Esophagus squamous epithelium (tissue), 5 donors: ENCODE data around the gene LRRC4C. TPM values are rescaled to one million over a fixed set of nuclear protein-coding genes. Genes with fewer than 3 reads are reported as not detected.

Experiments
- DNase-seq: peaks from one replicate; lab custom pipeline; 2025; lab: John Stamatoyannopoulos, UW
- H3K27ac ChIP-seq, 4 donors: fragments of 200-600 bp; sonication (generic); one replicate each; pipeline ENCODE4 v1.5.1; 2016 to 2019; ENCODE audit warnings: mild to moderate bottlenecking in 1 of 4
- H3K27me3 ChIP-seq, 4 donors: fragments of 200-600 bp; sonication (generic); 1 replicate in 3 of 4; 2 replicates in 1 of 4; pipeline versions ENCODE4 v1.5.1 to v1.6.0; 2017 to 2021; ENCODE audit warnings: antibody characterized with exemption in 1 of 4
- H3K36me3 ChIP-seq, 3 donors: fragments of 200-600 bp; sonication (generic); one replicate each; pipeline ENCODE4 v1.5.1; 2016 to 2019
- H3K4me1 ChIP-seq, 3 donors: fragments of 200-600 bp; sonication (generic); one replicate each; pipeline ENCODE4 v1.5.1; 2017 to 2019
- H3K4me3 ChIP-seq, 4 donors: fragments of 200-600 bp; sonication (generic); 1 replicate in 3 of 4; 2 replicates in 1 of 4; pipeline ENCODE4 v1.5.1; 2016 to 2019; ENCODE audit warnings: mild to moderate bottlenecking in 2 of 4, moderate library complexity in 1 of 4
- H3K9me3 ChIP-seq, 3 donors: fragments of 200-600 bp; sonication (generic); one replicate each; pipeline ENCODE4 v1.5.1; 2016 to 2019
- CTCF ChIP-seq, 6 experiments: fragments of 450-650 bp in 4 of 6; fragments of 200-600 bp in 2 of 6; sonication (generic) in 2 of 6; IDR thresholded peaks; one replicate each; pipeline ENCODE4 v1.5.1; 2016 to 2019; ENCODE audit warnings: antibody characterized with exemption in 6 of 6, mild to moderate bottlenecking in 4 of 6, moderate library complexity in 4 of 6
- POLR2A ChIP-seq, 4 donors: fragments of 450-650 bp; IDR thresholded peaks; one replicate each; pipeline ENCODE4 v1.6.1; 2017; ENCODE audit warnings: antibody characterized with exemption in 4 of 4, mild to moderate bottlenecking in 4 of 4, moderate library complexity in 3 of 4
- WGBS, 2 donors: methylation state at CpG; one replicate each; pipeline ENCODE4 v1.1.5; 2018; 5-methylcytosine and 5-hydroxymethylcytosine counted together
- intact Hi-C: fragments of 100-400 bp; cut with DNase I; formaldehyde crosslinking; loops from one replicate; pipeline ENCODE4 v1.15.0; 2022
- total RNA-seq, 4 donors: library from RNA; depleted of rRNA; stranded (reverse); fragments of >200 nt; gene quantifications; one replicate each; pipeline ENCODE4 v1.1.0, GENCODE V29; 2016
- donor health status: DM: yes; HTN: yes; CAD: no.

LRRC4C gene
- total RNA-seq, 4 donors from 2014 or later: 0.09 to 0.38 (median 0.30) TPM; not detected in 1

- WGBS, 2 donors: 27 to 38% methylated on average over 1 of the region's 1 CpG
- intact Hi-C loops: no loop called here
- Histone ChIP-seq H3K27me3 (no peaks in the 10 kb centered on the region), H3K9me3 (no peaks in the 10 kb centered on the region), H3K36me3 (no peaks in the 10 kb centered on the region), H3K27ac (no peak overlapping the region), H3K4me1 (no peaks in the 10 kb centered on the region), H3K4me3 (no peak overlapping the region)
- no peak for DNase-seq
- TF ChIP-seq POLR2A (IDR thresholded peaks at IDR 0.05) (no peak), CTCF (IDR thresholded peaks at IDR 0.05) (no peak)
Measured at GRCh38 chr11:41494716-41495115, 35.3 kb upstream of the LRRC4C start.

- Histone ChIP-seq H3K4me1 (no peaks in the 10 kb centered on the region), H3K27ac (no peak overlapping the region), H3K36me3 (no peaks in the 10 kb centered on the region), H3K4me3 (no peak overlapping the region), H3K27me3 (no peaks in the 10 kb centered on the region), H3K9me3 (no peaks in the 10 kb centered on the region)
- TF ChIP-seq POLR2A (IDR thresholded peaks at IDR 0.05) (no peak), CTCF (IDR thresholded peaks at IDR 0.05) (no peak)
- intact Hi-C loops: no loop called here
- DNase-seq: no peak
- WGBS, 2 donors: 31 to 37% methylated on average over 2 of the region's 2 CpGs
Measured at GRCh38 chr11:41486424-41486823, 27.0 kb upstream of the LRRC4C start.

GRCh38 chr11:41483956-41484355, 24.5 kb upstream of the LRRC4C start:
- TF ChIP-seq CTCF (IDR thresholded peaks at IDR 0.05): no peak
- TF ChIP-seq POLR2A (IDR thresholded peaks at IDR 0.05): no peak
- WGBS, 2 donors: 19 to 26% methylated on average over 3 of the region's 3 CpGs
- intact Hi-C loops: no loop called here
- DNase-seq: no peak
- no peaks in the 10 kb centered on the region for H3K4me1 ChIP-seq
- no peak overlapping the region for H3K4me3 ChIP-seq
- H3K9me3 ChIP-seq: peaks cover 0 to 6% (median 0%) of the 10 kb centered on the region in 3 donors
- no peak overlapping the region for H3K27ac ChIP-seq
- no peaks in the 10 kb centered on the region for H3K36me3 ChIP-seq
- no peaks in the 10 kb centered on the region for H3K27me3 ChIP-seq

- Histone ChIP-seq H3K27ac (no peak overlapping the region), H3K27me3 (no peaks in the 10 kb centered on the region), H3K4me3 (no peak overlapping the region), H3K9me3 (peaks cover 0 to 9% (median 0%) of the 10 kb centered on the region in 3 donors), H3K36me3 (no peaks in the 10 kb centered on the region), H3K4me1 (no peaks in the 10 kb centered on the region)
- intact Hi-C loops: no loop called here
- no peak for TF ChIP-seq POLR2A (IDR thresholded peaks at IDR 0.05)
- no peak for TF ChIP-seq CTCF (IDR thresholded peaks at IDR 0.05)
- no peak for DNase-seq
- WGBS, 2 donors: 47 to 57% methylated on average over 1 of the region's 1 CpG
Measured at GRCh38 chr11:41479179-41479578, 19.7 kb upstream of the LRRC4C start.

GRCh38 chr11:41461057-41461681, 1.7 kb upstream of the LRRC4C start:
- no peak overlapping the region for H3K4me3 ChIP-seq
- no peak overlapping the region for H3K27ac ChIP-seq
- no peaks in the 10 kb centered on the region for H3K9me3 ChIP-seq
- no peaks in the 10 kb centered on the region for H3K4me1 ChIP-seq
- intact Hi-C loops: no loop called here
- peaks cover 0 to 34% (median 0%) of the 10 kb centered on the region in 4 donors for H3K27me3 ChIP-seq
- WGBS, 2 donors: 3 to 8% methylated on average over 1 of the region's 1 CpG
- H3K36me3 ChIP-seq: no peaks in the 10 kb centered on the region
- DNase-seq: no peak
- TF ChIP-seq POLR2A (IDR thresholded peaks at IDR 0.05) (no peak), CTCF (IDR thresholded peaks at IDR 0.05) (peak; percentile 40 to 71 (median 58))
